Stimulated activated CD4-positive, alpha-beta T cell treated with anti-CD3 and anti-CD28 coated beads, Interleukin-15, amount 100 ng/mL, for 1 hour (primary cell): ENCODE results near the gene GRIK3.

Experiments
- DNase-seq, 2 donors: peaks; one replicate each; pipeline ENCODE4 v3.0.0-alpha.2; 2020; ENCODE audit warnings: low read depth in 1 of 2, low spot score in 1 of 2

Gene GRIK3

GRCh38 chr1:36794460-36794859 lies 239.9 kb downstream of the GRIK3 start:
- DNase-seq, result no peak

GRCh38 chr1:36793452-36793851 lies 240.9 kb downstream of the GRIK3 start:
- DNase-seq, result no peak

GRCh38 chr1:36792292-36792691 lies 242.0 kb downstream of the GRIK3 start:
- DNase-seq, result no peak

- DNase-seq, result no peak
Observed at GRCh38 chr1:36790191-36790590, 244.1 kb downstream of the GRIK3 start.

GRCh38 chr1:36789535-36789934 lies 244.8 kb downstream of the GRIK3 start:
- DNase-seq, result no peak

- no peak for DNase-seq
Observed at GRCh38 chr1:36787312-36787913, 246.9 kb downstream of the GRIK3 start.

- no peak for DNase-seq
Observed at GRCh38 chr1:36786425-36786824, 247.9 kb downstream of the GRIK3 start.

GRCh38 chr1:36784147-36784859 lies 250.0 kb downstream of the GRIK3 start:
- DNase-seq, result no peak

- no peak for DNase-seq
Observed at GRCh38 chr1:36783475-36783874, 250.8 kb downstream of the GRIK3 start.

GRCh38 chr1:36782785-36783184 lies 251.5 kb downstream of the GRIK3 start:
- no peak for DNase-seq

- DNase-seq, result no peak
Observed at GRCh38 chr1:36782085-36782484, 252.2 kb downstream of the GRIK3 start.

- DNase-seq, result no peak
Observed at GRCh38 chr1:36781098-36781497, 253.2 kb downstream of the GRIK3 start.

GRCh38 chr1:36778740-36779139 lies 255.6 kb downstream of the GRIK3 start:
- no peak for DNase-seq

GRCh38 chr1:36776948-36777831 lies 257.1 kb downstream of the GRIK3 start:
- DNase-seq, result no peak

GRCh38 chr1:36776256-36776655 lies 258.1 kb downstream of the GRIK3 start:
- DNase-seq, result no peak

- DNase-seq, result no peak
Observed at GRCh38 chr1:36775716-36776115, 258.6 kb downstream of the GRIK3 start.

- DNase-seq, result no peak
Observed at GRCh38 chr1:36773827-36774541, 260.3 kb downstream of the GRIK3 start.

GRCh38 chr1:36772647-36773495 lies 261.4 kb downstream of the GRIK3 start:
- no peak for DNase-seq

- no peak for DNase-seq
Observed at GRCh38 chr1:36771660-36772284, 262.5 kb downstream of the GRIK3 start.

GRCh38 chr1:36771240-36771639 lies 263.1 kb downstream of the GRIK3 start:
- no peak for DNase-seq
